Trophoblast cell (in vitro differentiated cells and primary cell): ENCODE results near the gene GUCD1.
A peak's percentile ranks its signal among the peaks of the same experiment; 100 is the strongest.

Experiments used
- DNase-seq, 2 donors: peaks; one replicate each; pipeline ENCODE4 v3.0.0-alpha.2; 2016
- H2AFZ ChIP-seq: 2 replicates; pipeline ENCODE4 v1.6.1; 2013; ENCODE audit warnings: low read length, moderate library complexity, mild to moderate bottlenecking; ENCODE audit not compliant: insufficient read depth, poor library complexity
- H2AK5ac ChIP-seq: 2 replicates; pipeline ENCODE4 v1.6.1; 2013; ENCODE audit warnings: mild to moderate bottlenecking, low read length
- H2BK120ac ChIP-seq: 2 replicates; pipeline ENCODE4 v1.6.1; 2013; ENCODE audit warnings: low read length, mild to moderate bottlenecking, moderate library complexity; ENCODE audit not compliant: insufficient read depth, poor library complexity
- H2BK12ac ChIP-seq: 2 replicates; pipeline ENCODE4 v1.6.1; 2013; ENCODE audit warnings: mild to moderate bottlenecking, low read length, moderate library complexity
- H2BK5ac ChIP-seq: 2 replicates; pipeline ENCODE4 v1.6.1; 2013; ENCODE audit warnings: low read length, low read depth, moderate library complexity, mild to moderate bottlenecking; ENCODE audit not compliant: poor library complexity
- H3K14ac ChIP-seq: 2 replicates; pipeline ENCODE4 v1.6.1; 2013; ENCODE audit warnings: mild to moderate bottlenecking, low read length
- H3K18ac ChIP-seq: 2 replicates; pipeline ENCODE4 v1.6.1; 2013; ENCODE audit warnings: mild to moderate bottlenecking, low read length
- H3K23ac ChIP-seq: 2 replicates; pipeline ENCODE4 v1.6.1; 2013; ENCODE audit warnings: low read length
- H3K27ac ChIP-seq: 2 replicates; pipeline ENCODE4 v1.5.1; 2013; ENCODE audit warnings: low read depth, mild to moderate bottlenecking, inconsistent platforms, low read length, moderate library complexity
- H3K27me3 ChIP-seq: 2 replicates; pipeline ENCODE4 v1.6.1; 2013; ENCODE audit warnings: inconsistent platforms, mild to moderate bottlenecking, low read length, moderate library complexity; ENCODE audit not compliant: insufficient read depth
- H3K36me3 ChIP-seq, 2 experiments: 1 replicate in 1 of 2; 2 replicates in 1 of 2; pipeline ENCODE4 v1.6.1; 2013; ENCODE audit warnings: low read length in 2 of 2, mild to moderate bottlenecking in 2 of 2, moderate library complexity in 1 of 2; ENCODE audit not compliant: insufficient read depth in 2 of 2, control insufficient read depth in 1 of 2
- H3K4ac ChIP-seq: 2 replicates; pipeline ENCODE4 v1.6.1; 2013; ENCODE audit warnings: low read depth, mild to moderate bottlenecking, low read length, moderate library complexity
- H3K4me1 ChIP-seq, 2 experiments: 1 replicate in 1 of 2; 2 replicates in 1 of 2; pipeline ENCODE4 v1.6.1; 2013; ENCODE audit warnings: low read length in 2 of 2, mild to moderate bottlenecking in 2 of 2, moderate library complexity in 1 of 2; ENCODE audit not compliant: insufficient read depth in 2 of 2, control insufficient read depth in 1 of 2
- H3K4me2 ChIP-seq: 2 replicates; pipeline ENCODE4 v1.6.1; 2013; ENCODE audit warnings: inconsistent platforms, mild to moderate bottlenecking, low read length, moderate library complexity
- H3K4me3 ChIP-seq: 2 replicates; pipeline ENCODE4 v1.5.1; 2013; ENCODE audit warnings: mild to moderate bottlenecking, low read depth, low read length, inconsistent platforms
- H3K79me1 ChIP-seq: one replicate; pipeline ENCODE4 v1.6.1; 2013; ENCODE audit warnings: low read length
- H3K79me2 ChIP-seq: 2 replicates; pipeline ENCODE4 v1.6.1; 2013; ENCODE audit warnings: low read length, mild to moderate bottlenecking; ENCODE audit not compliant: control insufficient read depth, insufficient read depth, poor library complexity
- H3K9ac ChIP-seq: 2 replicates; pipeline ENCODE4 v1.6.1; 2013; ENCODE audit warnings: mild to moderate bottlenecking, low read length
- H3K9me3 ChIP-seq: 2 replicates; pipeline ENCODE4 v1.6.1; 2013; ENCODE audit warnings: low read depth, mild to moderate bottlenecking, control low read depth, inconsistent platforms, low read length; ENCODE audit not compliant: insufficient read depth
- H4K12ac ChIP-seq: 2 replicates; pipeline ENCODE4 v1.6.1; 2013; ENCODE audit warnings: low read depth, mild to moderate bottlenecking, low read length, moderate library complexity
- H4K8ac ChIP-seq: 2 replicates; pipeline ENCODE4 v1.6.1; 2013; ENCODE audit warnings: low read depth, mild to moderate bottlenecking, low read length, moderate library complexity
- H4K91ac ChIP-seq: one replicate; pipeline ENCODE4 v1.6.1; 2013; ENCODE audit warnings: low read depth, mild to moderate bottlenecking, low read length, moderate library complexity
- WGBS: extraction: QIAGEN DNeasy Blood & Tissue Kit; methylation state at CpG from one replicate; pipeline ENCODE4 v1.1.7; 2013; ENCODE audit warnings: missing lambda C conversion rate; ENCODE audit not compliant: insufficient read length, insufficient coverage; ENCODE audit errors: extremely low coverage; 5-methylcytosine and 5-hydroxymethylcytosine counted together

Gene GUCD1

DNA sequence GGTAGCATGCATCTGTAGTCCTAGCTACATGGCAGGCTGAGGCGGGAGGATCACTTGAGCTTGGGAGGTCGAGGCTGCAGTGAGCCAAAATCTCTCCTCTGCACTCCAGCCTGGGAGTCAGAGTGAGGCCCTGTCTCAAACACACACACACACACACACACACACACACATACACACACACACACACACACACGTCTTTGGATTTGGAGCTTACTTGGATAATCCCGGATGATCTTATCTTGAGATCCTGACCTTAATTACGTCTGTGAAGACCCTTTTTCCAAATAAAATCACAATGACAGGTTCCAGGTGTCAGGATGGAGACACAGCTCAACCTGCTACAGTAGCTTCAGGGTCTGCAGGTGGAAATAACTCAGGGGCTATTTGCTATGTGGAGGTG is 58.7 kb downstream of the GUCD1 start:
- no CpG with 5 or more reads among the region's 5 CpGs for WGBS

DNA sequence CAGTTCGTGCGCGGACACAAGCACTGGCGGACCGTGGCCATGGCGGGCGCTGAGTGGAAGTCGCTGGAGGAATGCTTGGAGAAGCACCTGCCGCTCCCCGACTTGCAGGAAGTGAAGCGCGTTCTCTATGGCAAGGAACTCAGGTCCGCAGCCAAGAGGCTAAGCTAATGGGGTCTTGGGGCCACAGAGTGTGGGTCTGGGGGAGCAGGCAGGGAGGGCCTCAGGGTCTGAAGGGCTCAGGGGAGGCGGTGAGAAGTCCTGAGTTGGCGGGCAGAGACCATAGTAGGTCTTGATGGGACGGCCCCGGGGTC is 59.6 kb downstream of the GUCD1 start:
- Histone ChIP-seq H3K27ac (no peak overlapping the region), H3K4me3 (no peak overlapping the region), H4K12ac (no peak overlapping the region), H3K4me1 (peaks cover 0 to 6% of the 10 kb centered on the region in 2 experiments), H3K79me1 (no peaks in the 10 kb centered on the region), H4K91ac (no peak overlapping the region), H3K36me3 (no peaks in the 10 kb centered on the region), H3K9me3 (peaks cover 11% of the 10 kb centered on the region), H3K23ac (no peak overlapping the region), H2BK12ac (no peak overlapping the region), H4K8ac (no peak overlapping the region), H3K4me2 (no peak overlapping the region), H3K27me3 (peaks cover 32% of the 10 kb centered on the region), H3K14ac (no peak overlapping the region), H2AK5ac (no peak overlapping the region), H3K79me2 (no peaks in the 10 kb centered on the region), H2AFZ (no peak overlapping the region), H3K9ac (no peak overlapping the region), H3K18ac (no peak overlapping the region), H2BK120ac (no peak overlapping the region), H2BK5ac (no peak overlapping the region), H3K4ac (no peak overlapping the region)
- no peak for DNase-seq
- WGBS, result no CpG with 5 or more reads among the region's 17 CpGs

More for the DNA sequence above, 58.7 kb downstream of the GUCD1 start:
- no peak overlapping the region for H3K18ac ChIP-seq
- H2BK5ac ChIP-seq, result no peak overlapping the region
- no peak for DNase-seq
- no peak overlapping the region for H2AK5ac ChIP-seq
- peaks cover 11% of the 10 kb centered on the region for H3K9me3 ChIP-seq
- H3K79me2 ChIP-seq, result no peaks in the 10 kb centered on the region
- H3K4me1 ChIP-seq, result peaks cover 0 to 6% of the 10 kb centered on the region in 2 experiments
- no peak overlapping the region for H4K8ac ChIP-seq
- no peak overlapping the region for H3K27ac ChIP-seq
- H3K23ac ChIP-seq, result no peak overlapping the region
- H2BK12ac ChIP-seq, result no peak overlapping the region
- no peak overlapping the region for H3K4ac ChIP-seq
- H3K27me3 ChIP-seq, result peaks cover 32% of the 10 kb centered on the region
- no peak overlapping the region for H4K12ac ChIP-seq
- no peak overlapping the region for H3K9ac ChIP-seq
- no peaks in the 10 kb centered on the region for H3K36me3 ChIP-seq
- no peak overlapping the region for H3K14ac ChIP-seq
- H4K91ac ChIP-seq, result no peak overlapping the region
- H3K4me3 ChIP-seq, result no peak overlapping the region
- H3K4me2 ChIP-seq, result no peak overlapping the region
- no peak overlapping the region for H2BK120ac ChIP-seq
- no peaks in the 10 kb centered on the region for H3K79me1 ChIP-seq
- H2AFZ ChIP-seq, result no peak overlapping the region

DNA sequence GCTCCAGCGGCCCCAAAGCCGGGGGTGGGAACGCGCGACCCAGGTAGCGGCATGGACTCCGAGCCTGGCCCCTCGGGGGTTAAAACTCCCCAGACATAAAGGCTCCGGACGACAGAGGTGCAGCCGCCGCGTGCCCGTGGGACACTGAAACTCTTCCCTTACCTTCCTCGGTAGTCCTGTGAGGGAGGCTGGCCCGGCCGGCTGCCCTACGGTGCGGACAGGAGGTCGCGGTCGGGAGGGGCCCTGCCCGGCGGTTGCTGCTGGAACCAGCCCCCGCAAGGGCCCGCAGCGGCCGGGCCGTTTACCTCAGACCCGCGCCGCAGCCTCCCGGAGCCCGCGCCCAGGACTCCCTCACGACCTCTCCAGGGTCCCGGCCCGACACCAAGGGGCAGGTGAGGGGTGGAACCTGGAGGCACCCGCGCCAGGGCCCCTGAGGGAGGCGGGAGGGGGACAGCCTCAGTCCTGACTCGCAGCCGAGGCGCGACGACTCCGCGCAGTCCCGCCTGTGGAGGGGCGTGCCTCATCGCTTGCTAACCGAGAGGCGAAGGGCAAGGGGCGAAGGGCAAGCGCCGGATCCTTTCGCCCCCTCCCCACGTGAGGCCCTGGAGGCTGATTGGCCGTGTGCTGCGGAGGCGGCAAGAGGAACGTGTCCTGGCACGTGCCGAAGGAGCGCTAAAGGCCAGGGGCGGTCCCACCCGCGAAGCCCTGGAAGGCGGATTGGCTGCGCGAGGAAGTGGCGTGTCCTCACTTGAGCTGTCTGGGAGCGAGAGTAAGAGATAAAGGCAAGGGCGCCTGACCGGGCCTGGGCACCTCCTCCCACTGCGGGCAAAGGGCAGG is 60.2 kb downstream of the GUCD1 start, which contains the start of gene UPB1:
TSS of gene UPB1 (plus strand) at position 805 of the 837 bp plus-strand sequence. CDS start 72 bp downstream, outside the sequence.
- H4K91ac ChIP-seq, result no peak within 1 kb of the TSS

DNA sequence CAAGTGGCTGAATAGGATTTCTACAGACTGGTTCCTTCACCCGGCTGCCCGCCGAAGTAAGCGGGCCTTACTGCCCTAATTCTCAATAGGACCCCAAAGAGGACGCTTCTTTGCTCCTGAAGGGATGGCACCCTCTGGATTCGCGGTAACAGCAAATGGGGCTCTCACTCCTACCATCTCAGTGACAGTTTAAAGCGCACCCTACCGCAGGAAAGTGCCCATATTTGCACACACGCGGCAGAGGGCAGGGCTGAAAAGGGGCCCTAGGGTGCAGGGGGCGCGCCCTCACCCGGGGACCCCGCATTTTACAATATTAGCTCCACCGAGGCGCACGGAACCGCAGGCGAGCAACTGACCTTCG is 60.8 kb downstream of the GUCD1 start:
- DNase-seq, result no peak
- Histone ChIP-seq H3K79me2 (no peaks in the 10 kb centered on the region), H2AK5ac (no peak overlapping the region), H4K8ac (no peak overlapping the region), H3K4me3 (no peak overlapping the region), H4K12ac (no peak overlapping the region), H3K27ac (no peak overlapping the region), H2BK12ac (no peak overlapping the region), H3K18ac (no peak overlapping the region), H4K91ac (no peak overlapping the region), H3K36me3 (no peaks in the 10 kb centered on the region), H2AFZ (peak overlapping the region; percentile 24), H3K4ac (no peak overlapping the region), H2BK120ac (no peak overlapping the region), H3K4me2 (peak overlapping the region; percentile 52), H3K27me3 (peaks cover 32% of the 10 kb centered on the region), H3K4me1 (peaks cover 0 to 6% of the 10 kb centered on the region in 2 experiments), H3K9ac (no peak overlapping the region), H3K14ac (no peak overlapping the region), H3K79me1 (no peaks in the 10 kb centered on the region), H3K9me3 (peaks cover 11% of the 10 kb centered on the region), H2BK5ac (no peak overlapping the region), H3K23ac (no peak overlapping the region)
- no CpG with 5 or more reads among the region's 21 CpGs for WGBS

More for the DNA sequence above, 60.2 kb downstream of the GUCD1 start, which contains the start of gene UPB1:
- no peak within 1 kb of the TSS for H2AK5ac ChIP-seq
- no peak within 1 kb of the TSS for H3K18ac ChIP-seq
- no peak within 1 kb of the TSS for H4K12ac ChIP-seq
- no peak within 1 kb of the TSS for H3K9ac ChIP-seq
- no peak within 1 kb of the TSS for H2BK5ac ChIP-seq
- H2BK12ac ChIP-seq, result no peak within 1 kb of the TSS
- no peak within 1 kb of the TSS for H3K4me3 ChIP-seq
- no CpG with 5 or more reads among the region's 76 CpGs for WGBS
- H2BK120ac ChIP-seq, result no peak within 1 kb of the TSS
- no peak within 1 kb of the TSS for H3K14ac ChIP-seq
- H3K9me3 ChIP-seq, result peaks cover 11% of the 10 kb centered on the region
- H3K79me1 ChIP-seq, result no peaks in the 10 kb centered on the region
- H3K27ac ChIP-seq, result no peak within 1 kb of the TSS
- H3K4ac ChIP-seq, result no peak within 1 kb of the TSS
- H4K8ac ChIP-seq, result no peak within 1 kb of the TSS
- DNase-seq, result no peak
- H3K36me3 ChIP-seq, result no peaks in the 10 kb centered on the region
- no peaks in the 10 kb centered on the region for H3K79me2 ChIP-seq
- H3K4me2 ChIP-seq, result peak within 1 kb of the TSS; percentile 52
- peak within 1 kb of the TSS; percentile 24 for H2AFZ ChIP-seq
- no peak within 1 kb of the TSS for H3K23ac ChIP-seq
- peaks cover 32% of the 10 kb centered on the region for H3K27me3 ChIP-seq
- H3K4me1 ChIP-seq, result peaks cover 0 to 6% of the 10 kb centered on the region in 2 experiments
